H1 (cell line): Measurements from ENCODE around the gene RAPGEF6.

Source experiments
- ATF2 ChIP-seq: IDR thresholded peaks from 2 replicates; pipeline ENCODE4 v1.6.1; 2012; ENCODE audit warnings: low read length, inconsistent platforms
- ATF3 ChIP-seq: IDR thresholded peaks from 2 replicates; pipeline ENCODE4 v1.6.1; 2011; ENCODE audit warnings: low read depth, mild to moderate bottlenecking, low read length; ENCODE audit not compliant: insufficient read depth
- CTCF ChIP-seq, 3 experiments: IDR thresholded peaks; 1 replicate in 2 of 3; 2 replicates in 1 of 3; pipeline versions ENCODE4 v1.5.1 to v1.6.1; 2011; ENCODE audit warnings: low read length in 3 of 3, mild to moderate bottlenecking in 3 of 3, inconsistent platforms in 2 of 3, low read depth in 1 of 3, moderate library complexity in 1 of 3; ENCODE audit not compliant: insufficient read depth in 1 of 3; ENCODE audit errors: control extremely low read depth in 1 of 3
- FOSL1 ChIP-seq: IDR thresholded peaks from 2 replicates; pipeline ENCODE4 v1.6.1; 2011; ENCODE audit warnings: mild to moderate bottlenecking, low read depth, low read length, moderate library complexity; ENCODE audit not compliant: insufficient read depth
- SIN3A ChIP-seq, 2 experiments: IDR thresholded peaks in 1 of 2; conservative IDR thresholded peaks in 1 of 2; 2 replicates each; pipeline ENCODE4 v1.6.1; 2011 to 2012; ENCODE audit warnings: low read length in 2 of 2, improper control_type of control experiment in 1 of 2, low read depth in 1 of 2, mild to moderate bottlenecking in 1 of 2

- TF ChIP-seq SIN3A (conservative IDR thresholded peaks at IDR 0.05 in 1 of 2, IDR thresholded peaks at IDR 0.05 in 1 of 2; ENCODE audit: low read depth in 1 of 2, low read length in 2 of 2) = no peak
- no peak for TF ChIP-seq CTCF (IDR thresholded peaks at IDR 0.05; ENCODE audit: control extremely low read depth in 1 of 3, insufficient read depth in 1 of 3, low read depth in 1 of 3, low read length in 3 of 3)
- TF ChIP-seq FOSL1 = no peak
- no peak for TF ChIP-seq ATF2
- TF ChIP-seq ATF3 = no peak
Observed at GRCh38 chr5:131607903-131608540, 27.0 kb downstream of the RAPGEF6 start.
